Activated T-cell treated with anti-CD3 and anti-CD28 coated beads for 24 hours (primary cell): Measurements from ENCODE around the gene PGS1.

Experiments
- DNase-seq: peaks from one replicate; pipeline ENCODE4 v3.0.0-alpha.2; 2020; ENCODE audit warnings: low read depth

The PGS1 gene

DNA sequence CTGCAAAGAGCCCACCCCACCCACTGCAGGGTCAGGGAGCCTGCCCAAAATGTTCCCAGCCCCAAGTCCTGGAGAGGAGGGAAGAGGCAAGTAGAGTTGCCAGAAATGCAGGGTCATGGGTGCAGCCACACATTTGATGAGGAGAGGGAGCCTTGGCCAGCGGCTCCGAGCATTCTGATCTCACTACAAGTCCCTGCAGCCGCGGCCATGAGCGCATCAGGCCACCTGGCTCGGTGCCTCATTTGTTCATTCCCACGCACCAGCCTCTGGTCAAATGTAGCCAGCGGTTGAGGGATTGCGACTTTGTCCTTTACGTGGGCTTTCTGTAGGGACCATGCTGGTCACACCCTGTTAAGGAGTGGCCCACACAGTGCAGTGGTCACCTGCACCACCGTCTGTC is 48.7 kb downstream of the PGS1 start:
- no peak for DNase-seq

DNA sequence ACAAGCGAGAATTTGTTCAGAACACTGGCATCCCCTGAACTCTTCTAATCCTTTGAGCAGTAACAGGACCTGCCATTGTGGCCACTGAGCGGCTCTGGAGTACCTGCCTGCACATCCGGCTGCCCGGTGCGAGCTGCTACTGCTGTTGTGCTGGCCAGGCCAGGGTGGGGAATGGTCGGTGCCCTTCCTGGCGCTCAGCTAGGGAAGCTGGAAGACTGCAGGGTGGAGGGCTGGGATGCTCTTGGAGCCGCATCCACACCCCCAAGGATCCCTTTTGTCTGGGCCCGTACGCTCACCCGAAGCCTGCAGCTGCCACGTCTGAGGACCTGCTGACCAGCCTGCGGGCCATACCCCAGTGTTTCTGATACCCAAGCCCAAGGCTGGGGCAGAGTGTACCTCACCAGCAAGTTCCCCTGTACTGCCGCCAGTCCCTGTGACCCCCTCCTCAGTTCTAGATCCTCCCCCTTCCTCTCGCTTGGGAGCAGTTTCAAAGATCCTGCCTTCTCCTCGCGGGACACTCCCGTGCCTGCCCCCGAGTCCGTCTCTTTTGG is 49.7 kb downstream of the PGS1 start:
- no peak for DNase-seq

DNA sequence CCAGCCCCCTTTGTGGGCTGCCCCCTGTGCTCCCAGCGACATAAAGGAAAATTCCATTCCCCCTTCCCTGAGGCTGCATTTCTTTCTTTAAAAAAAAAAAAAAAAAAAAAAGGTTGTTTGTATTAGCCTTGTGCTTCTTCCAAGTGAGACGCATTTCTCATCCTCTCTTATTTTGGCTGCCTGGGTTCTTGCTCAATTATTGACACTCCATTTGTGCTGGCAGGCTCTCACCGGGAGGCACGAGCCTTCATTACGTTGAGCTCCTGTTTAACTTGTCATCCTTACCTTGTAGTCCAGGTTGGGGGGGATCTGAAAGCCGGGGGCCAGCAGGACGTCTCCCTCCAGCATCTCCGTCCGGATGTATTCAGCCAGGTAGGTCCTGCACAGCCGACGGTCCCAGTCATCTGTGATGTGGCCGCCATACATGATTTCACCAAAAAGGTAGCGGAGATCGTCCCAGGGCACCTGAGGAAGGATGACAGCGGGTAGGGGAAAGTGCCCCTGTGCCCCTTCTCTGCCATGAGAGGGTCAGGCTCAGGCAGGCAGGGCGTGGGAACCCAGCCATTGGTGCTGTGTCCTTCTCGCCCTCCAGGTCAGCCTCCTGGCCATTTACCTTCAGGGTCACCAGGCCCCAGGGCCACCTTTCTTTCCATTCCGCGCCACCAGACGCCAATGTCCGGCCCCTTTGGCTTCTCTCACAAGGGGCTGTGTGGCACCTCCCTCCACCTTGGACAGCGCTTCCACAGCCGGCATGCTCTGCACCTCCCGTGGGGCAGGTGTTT is 50.6 kb downstream of the PGS1 start:
- DNase-seq, result no peak

DNA sequence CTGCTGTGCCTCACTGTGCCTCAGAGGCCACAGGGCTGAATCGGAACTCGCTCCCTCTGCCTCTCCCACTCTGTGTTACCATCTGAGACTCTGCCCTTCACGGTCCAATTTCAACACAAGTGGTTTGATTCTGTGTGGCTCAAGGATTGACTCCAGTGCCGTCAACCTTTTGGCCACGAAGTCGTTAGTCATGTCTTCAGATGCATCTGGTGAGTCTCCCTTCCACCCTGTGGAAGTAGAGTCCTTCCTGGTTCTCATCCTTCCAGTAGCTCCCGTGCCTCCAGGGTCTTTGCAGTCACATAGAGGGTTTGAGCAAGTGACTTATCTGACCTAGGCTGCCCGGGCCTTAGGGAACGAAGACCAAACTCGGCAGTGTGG is 51.2 kb downstream of the PGS1 start:
- DNase-seq, result no peak

DNA sequence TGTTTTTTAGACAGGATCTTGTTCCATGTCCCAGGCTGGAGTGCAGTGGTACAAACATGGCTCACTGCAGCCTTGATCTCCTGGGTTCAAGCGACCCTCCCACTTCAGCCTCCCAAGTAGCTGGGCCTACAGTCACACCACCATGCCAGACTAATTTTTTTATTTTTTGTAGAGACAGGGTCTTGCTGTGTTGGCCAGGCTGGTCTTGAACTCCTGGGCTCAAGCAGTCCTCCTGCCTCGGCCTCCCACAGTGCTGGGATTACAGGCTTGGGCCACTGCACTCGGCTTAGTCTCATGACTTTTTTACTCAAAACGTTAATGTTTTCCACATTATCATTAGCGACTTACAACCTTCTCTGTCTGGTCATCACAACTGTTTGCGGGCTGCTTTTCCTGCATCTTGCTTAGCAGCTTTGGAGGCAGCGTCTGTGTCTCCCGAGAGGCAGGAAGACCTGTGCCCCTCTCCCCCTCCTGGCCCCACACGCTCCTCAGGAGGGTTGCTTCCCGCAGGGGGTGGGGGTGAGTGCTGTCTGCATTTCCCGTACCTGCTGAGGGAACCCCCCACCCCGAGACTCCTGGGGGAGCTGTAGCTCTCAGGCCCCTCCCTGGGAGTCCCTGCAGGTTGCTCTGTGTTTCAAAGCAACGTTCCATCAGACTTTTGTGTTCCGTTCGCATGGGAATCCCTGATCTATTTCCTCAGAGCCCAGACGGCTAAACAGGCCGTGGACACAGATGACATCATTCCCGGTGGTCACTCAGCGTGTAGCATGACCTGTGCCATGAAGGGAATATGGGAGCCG is 52.6 kb downstream of the PGS1 start:
- DNase-seq, result no peak

DNA sequence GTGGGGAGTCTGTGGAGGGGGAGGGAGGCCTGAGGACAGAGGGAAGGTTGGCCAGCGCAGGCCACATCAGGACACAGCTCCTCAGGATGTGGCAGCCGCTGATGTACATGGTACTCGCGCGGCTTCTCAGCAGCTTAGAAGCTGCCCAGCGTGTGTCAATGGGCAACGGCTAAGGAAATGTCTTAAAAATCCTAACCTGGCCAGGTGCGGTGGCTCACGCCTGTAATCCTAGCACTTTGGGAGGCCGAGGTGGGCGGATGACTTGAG is 53.2 kb downstream of the PGS1 start:
- DNase-seq, result no peak

DNA sequence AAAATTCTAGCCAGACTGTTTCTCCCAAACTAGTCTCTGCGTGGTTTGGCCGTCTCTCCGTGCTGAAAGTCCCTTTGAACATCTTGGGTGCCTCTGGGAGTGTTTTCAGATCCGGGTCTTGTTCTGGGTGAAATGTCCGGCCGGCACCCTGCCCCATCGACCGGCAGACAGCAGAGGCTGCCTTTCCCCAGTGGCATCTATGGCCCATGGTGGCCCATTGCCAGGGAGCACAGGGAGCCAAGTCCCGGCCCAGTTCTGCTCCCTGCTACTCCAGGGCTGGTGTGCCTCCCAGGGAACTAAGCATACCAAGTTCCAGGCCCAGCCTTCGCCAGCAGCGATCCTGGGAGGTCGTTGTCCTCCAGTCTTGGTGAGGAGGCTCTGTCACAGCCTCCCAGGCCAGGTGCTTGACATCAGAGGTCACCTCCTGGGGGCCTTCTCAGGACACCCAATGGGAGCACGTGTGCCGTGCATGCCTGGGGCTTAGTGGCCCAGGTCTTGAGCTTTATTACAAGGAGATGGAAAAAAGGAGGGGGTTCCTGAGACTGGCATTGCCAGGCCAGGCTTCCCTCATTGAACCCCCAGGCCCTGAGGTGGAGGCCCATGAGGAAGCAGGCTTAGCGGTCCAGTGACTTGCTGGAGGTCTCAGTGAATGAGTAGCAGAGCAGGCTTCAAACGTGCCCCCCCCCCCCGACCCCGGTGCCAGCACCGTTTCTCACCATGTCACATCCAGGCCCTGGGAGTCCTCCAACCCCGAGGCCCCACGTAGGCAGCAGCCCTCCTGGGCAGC is 54.0 kb downstream of the PGS1 start:
- DNase-seq, result no peak

DNA sequence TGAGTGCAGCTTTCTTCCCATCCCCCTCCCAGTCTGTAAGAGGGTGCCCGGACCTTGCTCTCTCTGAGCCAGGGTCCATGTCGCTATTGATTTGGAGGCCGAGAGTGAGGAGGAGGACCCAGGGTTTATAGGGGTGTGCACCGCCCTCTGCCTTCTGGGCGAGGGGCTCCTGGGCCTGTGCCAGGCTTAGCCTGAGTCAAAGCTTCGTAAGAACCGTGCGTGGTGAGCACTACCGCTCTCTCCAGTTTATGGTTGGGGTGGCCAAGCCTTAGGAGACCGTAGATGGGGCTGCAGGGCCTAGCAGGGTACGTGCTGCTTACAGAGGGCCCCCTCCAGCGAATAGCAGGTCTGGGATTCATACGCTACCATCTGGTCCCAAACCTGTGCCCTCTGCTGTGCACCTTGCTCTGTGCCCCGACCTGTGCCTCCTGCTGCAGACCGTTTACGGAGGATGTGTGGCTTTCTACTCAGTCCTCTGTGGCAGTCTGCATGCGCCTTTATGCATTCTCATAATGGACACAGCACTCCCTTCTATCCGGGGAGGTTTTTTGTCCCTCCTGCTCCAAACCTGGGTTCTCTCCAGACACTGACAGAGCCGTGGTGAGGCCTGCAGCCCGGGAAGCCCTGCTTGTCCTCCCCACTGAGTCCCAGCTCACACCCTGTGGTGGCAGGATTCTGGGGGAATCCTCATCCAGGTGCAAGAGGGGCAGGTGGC is 54.7 kb downstream of the PGS1 start:
- DNase-seq, result no peak

DNA sequence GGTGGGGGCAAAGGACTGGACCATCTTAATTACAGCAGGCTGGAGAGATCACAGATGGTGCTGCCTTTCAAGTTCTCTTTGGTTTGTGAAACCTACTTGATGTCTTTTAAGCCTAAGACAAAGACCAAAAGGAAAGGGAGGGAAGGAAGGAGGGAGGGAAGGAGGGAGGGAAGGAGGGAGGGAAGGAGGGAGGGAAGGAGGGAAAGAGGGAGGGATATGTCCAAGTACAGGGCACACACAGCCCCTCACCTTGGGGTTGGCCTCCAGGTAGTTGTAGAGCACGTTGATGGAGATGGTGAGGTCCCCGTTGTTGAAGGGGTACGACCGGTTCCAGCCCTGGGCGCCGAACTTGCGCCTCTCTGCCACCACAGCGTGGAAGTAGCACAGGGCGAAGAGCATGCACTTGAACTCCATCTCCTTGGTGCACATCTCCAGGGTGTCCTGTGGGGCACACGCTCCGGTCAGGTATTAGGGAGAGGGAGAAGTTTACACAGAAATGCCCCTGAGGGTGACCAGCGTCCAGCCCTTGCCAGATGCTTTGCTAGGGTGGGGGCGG is 55.4 kb downstream of the PGS1 start:
- DNase-seq, result no peak

DNA sequence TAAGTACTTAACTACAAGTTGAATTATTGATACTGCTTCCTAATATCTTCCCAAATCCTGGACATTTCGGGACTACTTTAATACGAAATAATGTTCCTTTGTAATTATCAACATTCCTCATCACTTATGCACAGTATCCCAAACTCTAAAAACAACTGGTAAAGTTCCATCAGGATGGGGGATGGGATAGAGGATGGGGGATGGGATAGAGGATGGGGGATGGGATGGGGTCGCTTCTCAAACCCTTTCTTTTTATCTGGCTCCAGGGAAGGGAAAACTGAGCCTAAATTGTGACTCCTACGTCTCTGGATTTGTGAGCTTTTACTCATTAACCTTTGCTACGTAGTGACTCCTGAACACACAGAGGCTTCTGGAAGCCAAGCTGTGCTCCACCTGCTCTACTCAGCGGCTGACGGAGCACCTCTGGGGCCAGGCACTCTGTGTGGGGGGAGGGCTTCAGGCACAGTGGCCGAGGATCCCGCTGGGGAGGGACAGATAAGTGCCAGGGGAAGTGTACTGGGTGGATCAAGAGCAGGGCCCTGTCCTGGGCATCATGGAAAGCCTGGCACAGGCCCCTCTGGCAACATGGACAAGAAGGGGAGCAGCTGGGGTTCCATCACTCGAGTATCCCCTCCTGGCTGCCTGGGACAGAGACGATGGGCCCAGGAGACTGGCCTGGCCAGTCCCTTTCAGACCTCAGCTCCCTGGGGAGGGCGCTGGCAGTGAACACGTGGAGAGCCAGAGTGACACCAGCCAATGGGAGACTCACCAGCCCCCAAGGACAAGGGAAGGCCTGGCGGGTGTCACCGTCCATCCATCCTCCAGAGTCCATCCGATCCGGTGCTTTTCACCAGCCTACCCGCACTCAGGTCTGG is 56.2 kb downstream of the PGS1 start:
- DNase-seq, result no peak

DNA sequence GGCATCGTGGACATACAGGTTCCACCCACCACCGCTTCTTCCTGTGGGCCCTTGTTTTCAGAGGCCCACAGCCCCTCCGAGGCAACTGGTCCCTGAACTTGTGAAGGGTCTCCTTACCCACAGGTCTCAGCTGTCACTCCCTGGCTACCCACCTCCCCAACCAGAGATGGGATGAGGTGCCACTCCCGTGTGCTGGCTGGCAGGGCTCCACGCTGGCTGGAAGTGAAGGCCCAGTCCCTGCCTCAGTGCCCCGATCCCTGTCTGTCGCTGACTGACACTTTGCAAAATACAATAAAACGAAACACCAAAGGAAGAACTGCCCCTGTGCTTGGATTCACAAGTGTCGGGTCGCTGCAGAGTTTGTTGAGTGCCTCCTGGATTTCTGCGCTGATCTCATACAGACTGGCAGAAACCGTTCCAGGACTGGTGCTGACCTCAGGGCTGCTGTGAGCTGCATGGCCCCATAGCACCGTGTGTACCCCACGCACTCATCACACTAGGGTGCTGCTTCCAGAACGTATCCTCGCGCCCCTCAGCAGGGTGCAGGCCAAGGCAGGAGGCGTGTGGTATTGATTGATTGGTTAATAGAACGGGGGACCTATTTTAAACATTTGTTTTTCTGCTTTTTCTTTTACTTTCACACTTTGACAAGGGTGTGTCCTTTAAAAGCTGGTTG is 57.0 kb downstream of the PGS1 start:
- DNase-seq, result no peak

DNA sequence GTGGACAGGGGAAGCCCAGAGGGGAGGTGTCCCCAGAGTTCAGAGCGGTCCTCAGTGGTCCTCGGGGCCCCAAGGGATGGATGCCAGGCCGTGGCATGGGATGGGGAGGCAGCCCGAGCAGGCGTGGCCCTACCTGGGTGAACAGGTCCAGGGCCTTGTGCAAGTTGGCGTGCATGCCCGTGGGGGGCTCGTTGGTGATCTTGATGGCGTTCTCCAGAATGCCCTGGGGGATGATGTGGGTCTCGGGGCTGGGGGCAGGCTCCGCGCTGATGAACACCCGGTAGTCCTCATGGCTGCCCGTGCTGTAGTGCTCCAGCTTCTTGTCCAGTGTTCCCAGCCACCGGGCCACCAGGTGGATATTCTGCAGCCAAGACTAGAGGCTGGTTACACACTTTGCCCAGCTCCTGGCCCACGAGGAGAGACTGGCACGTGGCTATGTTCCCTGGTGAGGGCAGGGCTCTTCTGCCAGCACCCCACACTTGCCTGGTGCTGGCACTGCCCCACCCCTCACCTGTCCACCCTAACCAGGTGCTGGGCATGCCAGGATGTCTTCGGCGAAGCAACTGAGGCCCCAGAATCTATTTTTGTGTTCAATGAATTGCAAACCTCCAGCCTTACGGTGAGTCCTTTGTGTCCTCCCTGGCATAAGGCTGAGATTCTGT is 59.2 kb downstream of the PGS1 start:
- DNase-seq, result no peak

DNA sequence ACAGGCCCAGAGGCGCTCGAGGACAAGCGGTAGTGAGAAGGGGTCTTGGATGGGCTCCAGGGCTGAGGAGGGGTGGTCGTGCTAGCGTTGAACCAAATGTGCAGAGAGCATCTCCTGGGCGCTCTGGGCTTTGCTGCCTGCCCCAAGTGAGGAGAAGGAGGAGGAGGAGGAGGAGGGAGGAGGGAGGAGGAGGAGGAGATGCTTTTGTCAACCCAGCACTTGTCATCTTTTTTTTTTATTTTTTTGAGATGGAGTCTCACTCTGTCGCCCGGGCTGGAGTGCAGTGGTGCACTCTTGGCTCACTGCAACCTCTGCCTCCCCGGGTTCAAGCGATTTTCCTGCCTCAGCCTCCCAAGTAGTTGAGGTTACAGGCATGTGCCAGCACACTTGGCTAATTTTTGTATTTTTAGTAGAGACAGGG is 59.8 kb downstream of the PGS1 start:
- no peak for DNase-seq

DNA sequence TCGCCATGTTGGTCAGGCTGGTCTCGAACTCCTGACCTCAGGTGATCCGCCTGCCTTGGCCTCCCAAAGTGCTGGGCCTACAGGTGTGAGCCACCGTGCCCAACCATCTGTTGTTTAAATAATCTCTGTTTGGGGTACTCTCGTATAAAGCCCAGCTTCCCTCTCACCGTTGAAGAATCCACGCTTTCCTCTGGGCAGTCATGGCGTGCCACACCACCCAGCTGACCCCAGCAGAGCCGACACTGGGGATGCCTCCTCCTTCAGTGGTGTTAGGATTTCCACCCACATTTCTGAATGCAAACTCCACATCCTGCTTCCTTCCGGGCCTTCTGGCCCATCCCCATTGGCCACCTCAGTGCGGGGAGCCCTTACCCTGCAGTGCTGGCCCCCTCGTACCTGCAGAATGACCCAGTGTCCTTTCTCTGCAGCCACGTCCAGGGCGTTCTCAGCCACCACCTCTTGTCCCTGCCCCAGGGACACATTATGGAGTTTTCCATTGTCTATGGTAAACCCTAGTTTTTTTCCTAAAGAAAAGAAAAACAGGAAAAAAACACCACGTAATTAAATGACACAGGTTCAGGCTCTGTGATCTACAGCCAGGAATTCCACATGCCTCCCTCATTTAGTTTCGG is 60.4 kb downstream of the PGS1 start:
- no peak for DNase-seq

DNA sequence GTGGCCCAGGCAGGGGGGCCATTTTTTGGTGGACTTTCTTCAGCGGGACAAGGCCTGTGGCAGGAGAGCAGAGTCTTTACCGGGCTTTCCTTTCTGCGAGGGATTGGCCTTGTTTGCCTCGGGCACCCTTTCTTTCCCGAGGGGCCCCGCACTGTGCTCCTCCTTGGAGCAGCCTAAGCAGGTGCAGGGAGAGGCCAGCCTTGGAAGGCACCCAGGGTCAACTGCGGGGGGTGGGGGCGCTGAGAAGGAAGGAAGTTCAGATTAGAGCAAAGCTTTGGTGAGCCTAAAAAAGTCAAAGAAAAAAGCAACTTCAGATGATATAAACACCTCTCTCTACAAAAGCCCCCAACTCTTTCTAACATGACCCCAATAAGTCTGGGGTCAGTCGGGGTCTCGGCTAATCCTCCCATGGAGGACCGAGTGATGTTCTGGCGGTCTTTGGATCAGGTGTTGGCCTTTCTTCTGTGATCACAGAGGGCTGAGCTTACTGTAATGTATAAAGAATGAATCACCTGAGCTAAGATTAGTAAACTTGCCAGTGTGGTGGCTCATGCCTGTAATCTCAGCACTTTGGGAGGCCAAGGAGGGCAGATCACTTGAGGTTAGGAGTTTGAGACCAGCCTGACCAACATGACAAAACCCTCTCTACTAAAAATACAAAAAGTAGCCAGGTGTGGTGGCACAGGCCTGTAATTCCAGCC is 63.0 kb downstream of the PGS1 start:
- no peak for DNase-seq

DNA sequence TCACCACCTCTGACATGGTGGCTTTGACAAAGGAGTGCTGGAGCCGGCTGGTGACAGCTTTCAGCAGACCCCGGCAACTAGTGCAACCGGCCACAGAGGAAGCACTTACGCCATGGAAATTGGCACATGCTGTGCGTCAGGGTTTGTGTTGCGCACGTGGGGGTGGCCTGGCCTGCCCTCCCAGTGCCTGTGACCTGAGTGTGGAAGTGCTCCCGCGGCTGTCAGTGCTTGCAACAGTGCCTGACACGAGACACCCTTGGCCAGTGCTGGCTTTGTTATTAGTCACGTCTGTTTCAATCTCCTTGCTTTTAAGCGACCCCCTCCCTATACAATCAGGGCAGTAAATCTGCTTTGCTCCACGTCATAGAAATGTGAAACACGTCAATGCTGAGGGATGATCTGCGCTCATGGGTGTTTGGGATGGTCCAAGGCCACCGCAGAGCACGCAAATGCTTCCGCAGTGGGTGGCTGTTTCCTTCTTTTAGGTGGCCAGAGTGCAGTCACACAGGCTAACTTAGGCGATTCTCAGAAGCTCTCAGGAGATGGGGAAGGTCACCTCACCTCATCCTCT is 64.3 kb downstream of the PGS1 start:
- no peak for DNase-seq

DNA sequence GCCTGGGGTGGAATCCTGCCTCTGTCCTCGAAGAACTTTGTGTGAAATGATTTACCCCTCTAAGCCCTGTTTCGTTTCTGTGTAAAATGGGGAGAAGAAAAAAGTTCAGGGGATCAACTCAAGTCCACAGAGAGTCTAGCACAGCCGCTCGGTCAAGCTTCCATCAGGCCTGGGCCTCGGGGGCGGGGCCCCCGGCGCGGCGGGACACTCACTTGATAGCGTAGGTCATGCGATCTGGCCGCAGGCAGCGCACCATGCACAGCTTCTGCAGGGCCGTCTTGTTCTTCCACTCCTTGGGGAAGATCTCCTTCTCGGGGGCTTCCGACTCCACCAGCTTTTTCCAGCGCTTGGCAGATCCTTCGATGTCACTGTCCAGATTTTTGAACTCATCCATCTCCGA is 65.9 kb downstream of the PGS1 start:
- no peak for DNase-seq

DNA sequence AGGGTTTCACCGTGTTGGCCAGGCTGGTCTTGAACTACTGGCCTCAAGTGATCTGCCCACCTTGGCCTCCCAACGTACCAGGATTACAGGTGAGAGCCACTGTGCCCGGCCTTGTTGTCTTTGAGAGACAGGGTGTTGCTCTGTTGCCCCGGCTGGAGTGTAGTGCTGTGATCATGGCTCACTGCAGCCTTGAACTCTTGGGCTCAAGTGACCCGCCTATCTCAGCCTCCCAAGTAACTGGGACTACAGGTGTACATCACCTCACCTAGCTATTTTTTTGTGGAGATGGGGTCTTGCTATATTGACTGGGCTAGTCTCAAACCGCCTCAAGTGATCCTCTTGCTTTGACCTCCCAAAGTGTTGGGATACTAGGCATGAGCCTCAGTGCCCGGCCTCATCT is 68.4 kb downstream of the PGS1 start:
- DNase-seq, result no peak
